Measurements from ENCODE around the gene PARN. TPM values are rescaled to one million over a fixed set of nuclear protein-coding genes. Genes with fewer than 3 reads are reported as not detected.

The PARN gene
- total RNA-seq, 4 donors from 2014 or later: 36.6 to 66.8 (median 53.5) TPM

DNA sequence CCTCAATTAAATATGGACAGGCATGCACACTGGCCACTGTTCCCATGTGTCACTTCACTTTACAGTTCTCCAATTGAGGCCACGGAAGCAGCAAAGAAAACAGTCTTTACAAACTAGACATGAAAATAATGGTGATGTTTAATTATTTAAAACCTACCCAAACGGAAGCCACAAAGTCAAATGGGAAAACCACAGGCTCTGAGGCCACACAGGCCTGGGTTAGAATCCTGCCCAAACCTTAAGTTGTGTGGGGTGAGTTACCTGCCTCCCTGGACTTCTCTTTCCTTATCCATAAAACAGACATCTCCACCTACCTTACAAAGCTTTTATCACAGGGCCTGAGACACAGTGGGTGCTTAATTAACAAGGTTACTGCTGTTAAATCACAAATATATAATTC, 137.4 kb downstream of the PARN start:
- Histone ChIP-seq H3K36me3 (no peaks in the 10 kb centered on the region), H3K4me1 (peaks cover 0 to 7% (median 0%) of the 10 kb centered on the region in 4 donors), H3K9me3 (no peaks in the 10 kb centered on the region), H3K27ac (no peak overlapping the region), H3K4me3 (no peak overlapping the region), H3K27me3 (no peaks in the 10 kb centered on the region)
- DNase-seq: no peak
- TF ChIP-seq, protein P1, sequence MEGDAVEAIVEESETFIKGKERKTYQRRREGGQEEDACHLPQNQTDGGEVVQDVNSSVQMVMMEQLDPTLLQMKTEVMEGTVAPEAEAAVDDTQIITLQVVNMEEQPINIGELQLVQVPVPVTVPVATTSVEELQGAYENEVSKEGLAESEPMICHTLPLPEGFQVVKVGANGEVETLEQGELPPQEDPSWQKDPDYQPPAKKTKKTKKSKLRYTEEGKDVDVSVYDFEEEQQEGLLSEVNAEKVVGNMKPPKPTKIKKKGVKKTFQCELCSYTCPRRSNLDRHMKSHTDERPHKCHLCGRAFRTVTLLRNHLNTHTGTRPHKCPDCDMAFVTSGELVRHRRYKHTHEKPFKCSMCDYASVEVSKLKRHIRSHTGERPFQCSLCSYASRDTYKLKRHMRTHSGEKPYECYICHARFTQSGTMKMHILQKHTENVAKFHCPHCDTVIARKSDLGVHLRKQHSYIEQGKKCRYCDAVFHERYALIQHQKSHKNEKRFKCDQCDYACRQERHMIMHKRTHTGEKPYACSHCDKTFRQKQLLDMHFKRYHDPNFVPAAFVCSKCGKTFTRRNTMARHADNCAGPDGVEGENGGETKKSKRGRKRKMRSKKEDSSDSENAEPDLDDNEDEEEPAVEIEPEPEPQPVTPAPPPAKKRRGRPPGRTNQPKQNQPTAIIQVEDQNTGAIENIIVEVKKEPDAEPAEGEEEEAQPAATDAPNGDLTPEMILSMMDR (IDR thresholded peaks at IDR 0.05): no peak
- TF ChIP-seq POLR2A (IDR thresholded peaks at IDR 0.05): no peak

- DNase-seq: no peak
- Histone ChIP-seq H3K4me3 (no peak overlapping the region), H3K36me3 (no peaks in the 10 kb centered on the region), H3K27me3 (no peaks in the 10 kb centered on the region), H3K9me3 (no peaks in the 10 kb centered on the region), H3K4me1 (peaks cover 0 to 13% (median 0%) of the 10 kb centered on the region in 4 donors), H3K27ac (no peak overlapping the region)
- TF ChIP-seq POLR2A (IDR thresholded peaks at IDR 0.05): no peak
- TF ChIP-seq, protein P1 (IDR thresholded peaks at IDR 0.05): no peak
These were observed 138.1 kb downstream of the PARN start for GRCh38 chr16:14491861-14492529.

DNA sequence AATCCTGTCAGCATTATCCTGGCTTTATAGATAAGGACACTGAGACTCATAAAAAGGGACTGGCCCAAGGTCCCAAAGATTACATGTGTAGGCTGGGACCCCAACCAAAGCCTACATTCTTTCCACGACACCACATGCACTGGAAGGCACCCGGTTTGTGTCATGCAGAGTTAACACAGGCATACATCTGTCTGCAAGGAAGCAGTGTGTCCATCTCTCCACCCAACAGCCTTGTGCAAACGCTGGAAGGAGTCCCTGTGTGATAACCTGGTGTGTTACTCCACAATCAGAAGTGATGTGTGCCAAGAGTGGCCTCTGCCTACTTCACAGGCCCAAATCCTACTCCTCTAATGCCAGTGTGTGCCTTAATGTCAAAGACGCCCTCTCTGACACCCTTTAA, 139.8 kb downstream of the PARN start:
- DNase-seq: no peak
- Histone ChIP-seq H3K4me1 (peaks cover 0 to 23% (median 0%) of the 10 kb centered on the region in 4 donors), H3K4me3 (no peak overlapping the region), H3K27ac (no peak overlapping the region), H3K27me3 (no peaks in the 10 kb centered on the region), H3K9me3 (no peaks in the 10 kb centered on the region), H3K36me3 (no peaks in the 10 kb centered on the region)
- TF ChIP-seq, protein P1 (IDR thresholded peaks at IDR 0.05): no peak
- no peak for TF ChIP-seq POLR2A (IDR thresholded peaks at IDR 0.05)

- no peak overlapping the region for H3K4me3 ChIP-seq
- no peaks in the 10 kb centered on the region for H3K36me3 ChIP-seq
- H3K27ac ChIP-seq: no peak overlapping the region
- no peak for TF ChIP-seq POLR2A (IDR thresholded peaks at IDR 0.05)
- DNase-seq: no peak
- H3K27me3 ChIP-seq: no peaks in the 10 kb centered on the region
- H3K9me3 ChIP-seq: no peaks in the 10 kb centered on the region
- H3K4me1 ChIP-seq: peaks cover 0 to 23% (median 0%) of the 10 kb centered on the region in 4 donors
These were observed 140.6 kb downstream of the PARN start for GRCh38 chr16:14489460-14489859.

- H3K4me3 ChIP-seq: no peak overlapping the region
These were observed 142.5 kb downstream of the PARN start for GRCh38 chr16:14487579-14487978.

More at GRCh38 chr16:14487579-14487978, 142.5 kb downstream of the PARN start:
- Histone ChIP-seq H3K27me3 (no peaks in the 10 kb centered on the region), H3K4me1 (peaks cover 0 to 23% (median 0%) of the 10 kb centered on the region in 4 donors), H3K36me3 (peaks cover 0 to under 1% (median 0%) of the 10 kb centered on the region in 3 donors), H3K9me3 (no peaks in the 10 kb centered on the region), H3K27ac (no peak overlapping the region)
- TF ChIP-seq POLR2A (IDR thresholded peaks at IDR 0.05): no peak
- TF ChIP-seq, protein P1 (IDR thresholded peaks at IDR 0.05): no peak
- DNase-seq: no peak
